Fibroblast of peridontal ligament (primary cell): ENCODE results near the gene CTNND2.

Experiments
- DNase-seq: peaks from one replicate; pipeline ENCODE4 v3.0.0-alpha.2; 2010; ENCODE audit errors: extremely low read depth

The CTNND2 gene, protein sequence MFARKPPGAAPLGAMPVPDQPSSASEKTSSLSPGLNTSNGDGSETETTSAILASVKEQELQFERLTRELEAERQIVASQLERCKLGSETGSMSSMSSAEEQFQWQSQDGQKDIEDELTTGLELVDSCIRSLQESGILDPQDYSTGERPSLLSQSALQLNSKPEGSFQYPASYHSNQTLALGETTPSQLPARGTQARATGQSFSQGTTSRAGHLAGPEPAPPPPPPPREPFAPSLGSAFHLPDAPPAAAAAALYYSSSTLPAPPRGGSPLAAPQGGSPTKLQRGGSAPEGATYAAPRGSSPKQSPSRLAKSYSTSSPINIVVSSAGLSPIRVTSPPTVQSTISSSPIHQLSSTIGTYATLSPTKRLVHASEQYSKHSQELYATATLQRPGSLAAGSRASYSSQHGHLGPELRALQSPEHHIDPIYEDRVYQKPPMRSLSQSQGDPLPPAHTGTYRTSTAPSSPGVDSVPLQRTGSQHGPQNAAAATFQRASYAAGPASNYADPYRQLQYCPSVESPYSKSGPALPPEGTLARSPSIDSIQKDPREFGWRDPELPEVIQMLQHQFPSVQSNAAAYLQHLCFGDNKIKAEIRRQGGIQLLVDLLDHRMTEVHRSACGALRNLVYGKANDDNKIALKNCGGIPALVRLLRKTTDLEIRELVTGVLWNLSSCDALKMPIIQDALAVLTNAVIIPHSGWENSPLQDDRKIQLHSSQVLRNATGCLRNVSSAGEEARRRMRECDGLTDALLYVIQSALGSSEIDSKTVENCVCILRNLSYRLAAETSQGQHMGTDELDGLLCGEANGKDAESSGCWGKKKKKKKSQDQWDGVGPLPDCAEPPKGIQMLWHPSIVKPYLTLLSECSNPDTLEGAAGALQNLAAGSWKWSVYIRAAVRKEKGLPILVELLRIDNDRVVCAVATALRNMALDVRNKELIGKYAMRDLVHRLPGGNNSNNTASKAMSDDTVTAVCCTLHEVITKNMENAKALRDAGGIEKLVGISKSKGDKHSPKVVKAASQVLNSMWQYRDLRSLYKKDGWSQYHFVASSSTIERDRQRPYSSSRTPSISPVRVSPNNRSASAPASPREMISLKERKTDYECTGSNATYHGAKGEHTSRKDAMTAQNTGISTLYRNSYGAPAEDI (N-terminal part only)

GRCh38 chr5:11904265-11904906, at the start of gene CTNND2:
Gene CTNND2, minus strand, starts transcription at chr5:11904446. Its CDS starts 593 bp downstream, at chr5:11903853.
- DNase-seq = peak; percentile 1

DNA sequence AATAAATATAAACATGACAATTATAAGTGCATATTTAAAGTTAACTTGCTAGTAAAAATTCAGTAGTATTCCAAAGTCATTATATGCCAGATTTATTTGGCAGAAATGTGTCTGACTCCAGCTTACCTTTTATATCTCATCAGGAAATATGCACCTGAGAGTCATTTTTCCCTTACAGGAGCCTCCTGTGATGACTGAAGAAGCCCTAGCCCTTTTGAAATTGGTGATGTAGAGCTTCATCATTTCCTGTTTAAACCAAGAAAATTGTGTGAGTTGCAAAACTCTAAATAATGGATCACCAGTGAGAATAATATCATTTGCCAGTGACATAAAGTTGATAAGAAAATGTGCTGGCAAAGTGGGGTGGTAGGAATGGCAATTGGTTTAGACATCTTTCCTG, 42.1 kb upstream of the CTNND2 start:
- no peak for DNase-seq

GRCh38 chr5:11941566-11941965, 37.3 kb upstream of the CTNND2 start:
- no peak for DNase-seq

DNA sequence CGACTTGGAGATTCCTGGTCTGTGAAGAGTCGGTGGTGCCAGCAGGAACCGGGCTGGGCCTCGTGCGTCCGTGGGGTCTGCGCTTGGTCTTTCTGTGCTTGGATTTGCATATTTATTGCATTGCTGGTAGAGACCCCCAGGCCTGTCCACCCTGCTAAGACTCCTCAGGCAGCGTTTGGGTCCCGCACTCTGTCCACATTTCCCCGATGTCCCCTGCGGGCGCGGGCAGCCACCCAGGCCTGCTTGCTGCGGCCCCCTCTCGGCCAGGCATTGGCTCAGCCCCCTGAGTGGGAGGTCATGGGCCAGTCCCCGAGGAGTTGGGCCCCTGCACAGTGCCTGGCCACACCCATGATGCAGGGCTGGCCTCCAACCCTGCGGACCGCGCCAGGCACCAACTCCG, 27.4 kb upstream of the CTNND2 start:
- no peak for DNase-seq

- no peak for DNase-seq
Measured at GRCh38 chr5:11928909-11929308, 24.7 kb upstream of the CTNND2 start.

DNA sequence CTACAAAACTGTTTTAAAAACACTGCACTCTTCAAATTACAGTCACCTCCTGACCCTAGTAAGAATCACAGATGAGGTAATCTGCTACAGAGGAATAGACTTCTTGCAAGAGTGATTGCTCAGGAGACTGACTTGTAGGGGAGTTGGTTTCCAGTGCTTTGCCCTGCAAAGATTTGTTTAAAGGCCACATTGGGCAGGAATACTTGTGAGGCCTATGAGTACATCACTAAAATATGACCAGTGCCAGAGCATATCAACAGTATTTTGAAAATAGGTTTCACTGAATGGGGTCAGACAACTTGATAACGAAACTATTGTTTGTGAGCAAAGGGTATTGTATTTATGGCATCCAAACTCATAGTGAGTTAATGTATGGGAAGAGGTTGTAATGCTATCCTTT, 21.5 kb upstream of the CTNND2 start:
- no peak for DNase-seq

- DNase-seq = no peak
Measured at GRCh38 chr5:11922394-11922793, 18.1 kb upstream of the CTNND2 start.

- DNase-seq = no peak
Measured at GRCh38 chr5:11918463-11919045, 14.3 kb upstream of the CTNND2 start.

GRCh38 chr5:11909471-11909870, 5.2 kb upstream of the CTNND2 start:
- no peak for DNase-seq

DNA sequence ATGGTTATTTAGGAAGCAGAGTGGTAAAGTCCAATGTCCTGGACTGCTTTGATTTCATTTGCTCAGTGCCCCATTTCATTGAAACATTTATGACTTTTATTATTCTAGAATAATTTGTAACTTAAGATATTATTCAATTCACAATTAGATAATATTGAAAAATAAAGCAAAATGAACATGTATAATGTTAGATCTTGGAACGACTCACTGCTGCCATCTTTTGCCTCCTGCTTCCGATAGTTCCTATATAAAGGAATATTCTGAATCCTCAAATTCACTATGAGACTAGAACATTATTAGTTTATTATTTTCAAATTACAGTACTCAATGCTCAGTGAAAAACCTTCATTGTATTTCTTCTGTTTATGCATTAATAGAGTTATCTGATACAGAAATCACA, 2.3 kb upstream of the CTNND2 start:
- DNase-seq = no peak

DNA sequence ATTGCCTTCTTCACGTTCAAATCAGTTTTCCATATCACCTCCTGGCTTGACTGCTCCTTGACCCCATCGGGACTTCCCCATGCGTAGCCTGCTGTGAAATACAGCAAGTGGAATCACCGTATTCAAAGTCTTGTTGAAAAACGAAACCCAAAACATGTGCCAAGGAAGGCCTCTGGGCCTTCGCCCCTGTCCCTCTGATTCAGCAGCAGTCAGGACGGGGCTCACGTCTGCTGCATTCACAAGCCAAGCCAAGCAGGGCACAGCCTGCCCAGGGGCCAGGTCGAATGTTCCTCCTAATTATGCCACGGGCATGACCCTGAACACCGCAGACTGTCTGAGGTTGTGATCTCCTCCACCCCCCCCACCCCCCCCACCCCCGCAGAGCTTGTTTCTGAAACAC, 960 bp upstream of the CTNND2 start:
- DNase-seq = no peak

DNA sequence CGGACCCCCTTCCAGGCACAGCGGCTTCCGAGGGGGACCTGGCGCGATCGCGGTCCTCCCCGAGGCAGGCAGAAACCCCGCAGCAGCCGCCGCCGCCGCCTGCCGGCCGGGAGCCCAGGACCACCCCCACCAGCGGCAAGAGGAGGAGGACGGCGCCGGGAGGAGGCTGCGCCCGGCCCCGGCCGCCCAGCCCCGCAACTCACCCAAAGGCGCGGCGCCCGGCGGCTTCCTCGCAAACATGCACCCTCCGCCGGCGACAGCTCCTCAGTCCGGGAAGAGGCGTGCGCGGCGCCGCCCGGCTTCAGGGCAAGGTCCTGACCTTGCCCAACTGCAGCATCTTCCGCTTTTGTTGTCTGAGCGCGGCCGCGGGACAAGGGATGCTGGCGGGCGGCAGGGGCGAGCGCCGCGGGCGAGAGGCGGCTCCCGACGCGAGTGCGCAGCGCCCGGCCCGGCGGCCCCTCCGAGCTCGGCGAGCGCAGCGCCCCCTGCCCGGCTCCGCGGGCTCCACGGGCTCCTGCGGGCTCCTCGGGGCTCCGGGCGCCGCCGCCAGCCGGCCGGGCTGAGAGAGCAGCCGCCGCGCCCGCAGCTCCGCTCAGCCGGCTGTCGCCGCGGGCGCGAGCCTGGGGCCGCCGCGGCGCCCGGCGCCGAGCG, 507 bp downstream of the CTNND2 start:
- no peak for DNase-seq

DNA sequence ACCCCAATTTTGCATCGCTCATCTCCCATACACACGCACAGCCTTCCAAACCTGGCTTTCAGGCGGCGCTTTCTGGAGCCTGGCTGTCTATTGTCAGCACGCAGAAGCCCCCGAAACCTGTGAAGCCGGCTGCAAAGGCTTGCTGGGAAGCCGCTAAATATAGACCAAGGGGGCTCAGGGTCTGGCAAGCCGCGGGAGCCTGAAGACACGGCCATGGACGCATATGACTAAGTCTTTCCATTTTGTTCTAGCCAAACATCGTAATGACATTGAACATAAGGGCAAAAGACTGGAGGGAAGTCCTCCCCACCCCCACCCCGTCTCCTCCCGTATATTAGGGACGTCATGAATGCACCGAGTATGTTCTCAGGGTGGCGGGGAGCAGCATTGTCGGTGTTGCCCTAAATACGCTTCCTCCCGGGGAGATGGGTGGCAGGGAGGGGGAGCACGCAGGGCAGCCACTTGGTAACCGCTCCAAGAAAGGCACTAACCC, 1.1 kb downstream of the CTNND2 start:
- no peak for DNase-seq

- DNase-seq = no peak
Measured at GRCh38 chr5:11902201-11902619, 2.0 kb downstream of the CTNND2 start.

DNA sequence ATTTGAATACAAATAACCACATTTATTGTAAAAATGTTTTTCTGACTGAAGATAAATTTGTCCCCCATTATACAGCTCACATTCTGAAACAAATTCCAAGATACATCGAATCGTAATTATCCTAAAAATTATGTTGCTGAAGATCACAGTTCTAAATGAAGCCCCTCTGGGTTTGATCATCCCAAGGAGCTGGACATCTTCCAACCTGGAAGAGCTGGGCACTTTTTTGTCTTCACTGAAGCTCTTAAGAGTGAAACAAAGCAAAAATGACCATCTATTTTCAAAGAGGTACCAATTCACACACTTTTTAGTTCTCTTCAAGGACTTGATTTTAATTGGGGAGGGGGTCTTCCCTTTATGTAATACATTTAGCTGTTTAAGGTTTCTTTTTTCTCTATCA, 5.5 kb downstream of the CTNND2 start:
- no peak for DNase-seq

DNA sequence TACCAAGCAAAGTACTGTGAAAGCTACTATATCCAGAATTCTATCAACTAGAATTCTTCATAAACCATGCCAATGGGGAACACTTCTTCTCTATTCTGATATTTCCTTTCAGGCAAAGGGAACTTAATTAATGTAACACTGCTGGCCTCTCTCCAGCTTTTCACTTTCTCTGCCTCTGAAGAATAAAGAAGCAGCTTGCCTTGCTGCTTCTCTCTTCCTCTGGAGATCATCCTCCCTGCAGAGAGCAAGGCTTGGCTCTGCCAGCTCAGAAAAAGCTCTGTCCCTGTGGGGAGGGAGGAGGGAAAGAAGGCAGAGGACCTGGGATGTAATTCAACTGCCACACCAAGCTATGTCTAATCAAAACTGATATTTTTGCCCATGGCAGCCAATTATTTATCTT, 6.5 kb downstream of the CTNND2 start:
- DNase-seq = no peak

GRCh38 chr5:11894992-11895391, 9.3 kb downstream of the CTNND2 start:
- DNase-seq = no peak

DNA sequence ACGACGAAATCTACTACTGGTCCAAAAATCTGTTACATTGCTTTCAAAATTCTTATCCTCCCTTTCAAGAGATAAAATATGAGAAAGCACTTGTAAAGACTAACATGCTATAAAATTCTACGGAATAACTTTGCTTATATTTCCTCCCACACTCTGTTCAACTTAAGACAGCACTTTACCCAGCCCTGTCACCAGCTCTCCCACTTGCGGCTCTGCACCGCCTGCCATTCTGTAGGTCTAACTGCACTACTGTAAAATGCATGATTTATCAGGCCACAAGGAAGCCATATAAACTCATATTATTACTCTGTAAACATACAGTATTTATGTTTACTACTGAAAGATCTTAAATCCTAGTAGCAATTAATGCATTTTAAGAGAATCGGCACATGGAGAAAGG, 11.4 kb downstream of the CTNND2 start:
- DNase-seq = no peak

DNA sequence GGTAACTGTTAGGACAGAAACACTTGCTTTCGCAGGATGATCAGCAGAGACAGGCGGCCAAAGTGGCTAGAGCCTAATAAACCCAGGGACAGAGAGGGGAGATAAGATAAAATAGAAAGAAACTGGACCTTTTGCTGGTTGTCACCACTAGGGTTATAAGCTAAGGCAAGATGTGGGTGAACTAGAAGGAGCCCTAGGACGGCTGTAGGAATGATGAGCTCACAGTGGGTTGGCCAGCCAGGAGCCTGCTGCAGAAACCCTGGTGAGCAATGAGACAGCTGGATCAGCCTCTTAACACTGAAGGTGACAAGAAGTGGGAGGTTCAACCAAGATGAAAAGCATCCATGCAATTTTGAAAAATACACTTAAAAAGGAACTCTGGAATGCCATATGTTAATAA, 13.5 kb downstream of the CTNND2 start:
- DNase-seq = no peak

DNA sequence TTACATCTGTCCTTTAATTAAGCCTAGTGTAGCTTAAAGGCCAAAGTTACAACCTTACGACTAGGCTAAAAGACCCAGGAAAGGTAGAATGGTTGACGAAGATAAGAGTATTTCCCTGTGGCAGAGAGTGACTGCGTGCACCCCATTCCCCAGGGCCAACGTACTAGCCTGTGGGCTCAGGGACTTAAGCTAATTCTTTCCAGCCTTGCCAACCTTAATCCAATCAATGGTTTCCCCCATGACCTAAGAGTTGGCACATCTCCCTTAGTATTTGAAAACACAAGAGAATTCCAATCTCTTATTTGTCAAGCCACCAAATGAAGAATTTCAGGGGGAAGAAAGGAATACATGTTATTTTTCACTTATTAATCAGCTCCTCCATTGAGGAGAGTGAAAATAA, 16.0 kb downstream of the CTNND2 start:
- no peak for DNase-seq

GRCh38 chr5:11878814-11879213, 25.4 kb downstream of the CTNND2 start:
- DNase-seq = no peak
